ENCODE measurements around the gene PTPRN2. TPM values are rescaled to one million over a fixed set of nuclear protein-coding genes. Genes with fewer than 3 reads are reported as not detected.

PTPRN2 gene
- total and polyA plus RNA-seq, 2 of the 13 experiments (the other 11 are each of a cell fraction or from before 2014, with no cell fraction given) = 2.5 to 24.2 TPM

DNA sequence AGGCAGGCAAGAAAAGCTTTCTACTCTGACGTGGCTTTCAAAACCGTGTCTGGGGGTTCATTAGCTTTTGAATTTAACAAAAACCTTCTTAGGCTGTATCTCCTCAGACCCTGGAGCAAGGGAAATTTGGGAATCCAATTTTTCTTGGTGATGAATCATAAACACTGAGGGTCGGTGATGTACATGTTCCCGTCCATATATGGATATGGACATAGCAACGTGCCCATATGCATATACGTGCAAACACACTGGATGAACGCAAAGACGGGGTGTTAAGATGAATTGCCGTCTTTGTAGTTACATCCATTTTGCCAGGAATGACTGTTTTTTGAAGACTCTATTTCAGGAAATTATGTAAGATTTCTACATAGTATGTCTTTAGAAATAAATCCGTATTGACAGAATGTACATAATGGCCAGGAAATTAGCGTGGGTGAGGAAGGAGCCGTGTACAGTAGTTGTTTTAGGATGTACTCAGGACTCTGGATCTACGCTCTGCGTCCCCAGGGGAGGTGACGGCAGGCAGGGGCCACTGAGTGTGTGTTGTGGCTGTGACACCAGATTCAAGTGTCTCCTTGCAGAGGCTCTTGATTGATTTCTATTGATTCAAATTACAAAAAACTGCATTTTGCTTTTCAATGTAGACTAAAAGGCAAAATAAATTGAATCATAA lies 1012.6 kb downstream of the PTPRN2 start (continued):
- no peak for TF ChIP-seq HDAC2 (CRISPR knock-in tag; IDR thresholded peaks at IDR 0.05)
- TF ChIP-seq, protein P1, sequence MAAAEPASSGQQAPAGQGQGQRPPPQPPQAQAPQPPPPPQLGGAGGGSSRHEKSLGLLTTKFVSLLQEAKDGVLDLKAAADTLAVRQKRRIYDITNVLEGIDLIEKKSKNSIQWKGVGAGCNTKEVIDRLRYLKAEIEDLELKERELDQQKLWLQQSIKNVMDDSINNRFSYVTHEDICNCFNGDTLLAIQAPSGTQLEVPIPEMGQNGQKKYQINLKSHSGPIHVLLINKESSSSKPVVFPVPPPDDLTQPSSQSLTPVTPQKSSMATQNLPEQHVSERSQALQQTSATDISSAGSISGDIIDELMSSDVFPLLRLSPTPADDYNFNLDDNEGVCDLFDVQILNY (CRISPR knock-in tag; conservative IDR thresholded peaks at IDR 0.05) = no peak
- TF ChIP-seq SPEN (CRISPR knock-in tag; IDR thresholded peaks at IDR 0.05; ENCODE audit: low read depth) = no peak
- no peak for TF ChIP-seq ZKSCAN5 (CRISPR knock-in tag; IDR thresholded peaks at IDR 0.05)
- no peak for TF ChIP-seq NFATC3 (CRISPR knock-in tag; IDR thresholded peaks at IDR 0.05)

DNA sequence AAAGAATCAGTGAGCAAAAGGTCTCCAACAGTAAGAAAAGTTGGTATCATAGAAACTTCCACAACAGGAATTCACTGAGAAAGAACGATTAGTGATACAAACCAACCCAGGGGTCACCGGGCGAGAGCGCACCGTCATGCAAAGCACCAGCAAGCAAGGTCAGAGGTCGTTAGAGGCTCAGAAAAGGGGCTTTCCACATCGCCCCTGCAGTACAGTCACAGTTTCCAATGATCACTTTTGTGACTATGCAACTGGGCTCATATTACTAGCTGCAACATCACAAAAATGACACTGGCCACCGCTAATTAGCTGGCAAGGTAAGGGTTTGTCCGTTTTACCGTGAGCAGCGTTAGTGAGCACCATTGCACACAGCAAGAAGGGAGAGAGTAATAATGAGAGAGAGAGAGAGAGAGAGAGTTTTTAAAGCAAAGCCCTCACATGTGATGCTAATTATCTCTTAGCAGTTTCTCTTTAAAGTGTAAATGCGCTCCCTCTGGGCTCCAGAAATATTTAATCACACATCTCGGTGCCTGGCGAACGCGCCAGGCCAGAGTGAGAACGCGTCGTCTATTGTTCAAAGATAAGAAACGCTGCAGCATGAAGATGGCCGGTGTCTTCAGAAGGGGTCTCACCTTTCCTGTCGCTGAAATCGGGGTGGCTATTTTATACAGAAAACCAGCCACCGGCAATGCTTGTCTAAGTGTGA lies 1013.4 kb downstream of the PTPRN2 start:
- DNase-seq (ENCODE audit: low spot score) = no peak
- ATAC-seq = no peak
- no peaks in the 10 kb centered on the region for H3K79me2 ChIP-seq (ENCODE audit: insufficient read depth, low read length)
- CTCF ChIA-PET (ENCODE audit: low intra/inter-chr PET ratio, low total read pairs) = no interaction called here
- H3K9me3 ChIP-seq (ENCODE audit: low read length) = no peaks in the 10 kb centered on the region
- H3K27ac ChIP-seq (ENCODE audit: extremely low read length, insufficient read depth, low read length) = no peak overlapping the region
- WGBS (ENCODE audit: low lambda C conversion rate) = 78% methylated on average over 24 of the region's 24 CpGs
- FAIRE-seq = no peak
- no peak overlapping the region for H2AFZ ChIP-seq (ENCODE audit: low read length)
- H4K20me1 ChIP-seq (ENCODE audit: insufficient read depth, low read length) = no peaks in the 10 kb centered on the region
- TF ChIP-seq HNF4G (IDR thresholded peaks at IDR 0.05; ENCODE audit: borderline replicate concordance, low read depth, low read length) (no peak), HNF4G (CRISPR knock-in tag; IDR thresholded peaks at IDR 0.05; ENCODE audit: borderline replicate concordance, low read depth) (no peak), JUND (CRISPR knock-in tag; IDR thresholded peaks at IDR 0.05) (no peak), ZNF562 (CRISPR knock-in tag; IDR thresholded peaks at IDR 0.05; ENCODE audit: borderline replicate concordance) (no peak), ZNF7 (CRISPR knock-in tag; IDR thresholded peaks at IDR 0.05) (no peak), MED13 (CRISPR knock-in tag; IDR thresholded peaks at IDR 0.05) (no peak), HOXA5 (CRISPR knock-in tag; IDR thresholded peaks at IDR 0.05) (no peak), ZNF138 (CRISPR knock-in tag; IDR thresholded peaks at IDR 0.05; ENCODE audit: low read depth) (no peak), ZNF430 (CRISPR knock-in tag; IDR thresholded peaks at IDR 0.05) (no peak), MIXL1 (CRISPR knock-in tag; IDR thresholded peaks at IDR 0.05) (no peak), GLI4 (CRISPR knock-in tag; IDR thresholded peaks at IDR 0.05; ENCODE audit: borderline replicate concordance) (no peak)
- TF ChIP-seq, protein P2, sequence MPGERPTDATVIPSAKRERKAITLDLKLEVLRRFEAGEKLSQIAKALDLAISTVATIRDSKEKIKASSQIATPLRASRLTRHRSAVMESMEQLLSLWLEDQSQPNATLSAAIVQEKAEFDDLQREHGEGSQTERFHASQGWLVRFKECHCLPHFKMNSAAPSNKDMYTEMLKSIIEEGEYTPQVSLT (CRISPR knock-in tag; IDR thresholded peaks at IDR 0.05; ENCODE audit: borderline replicate concordance, low read depth) = no peak
- TF ChIP-seq, protein P3, sequence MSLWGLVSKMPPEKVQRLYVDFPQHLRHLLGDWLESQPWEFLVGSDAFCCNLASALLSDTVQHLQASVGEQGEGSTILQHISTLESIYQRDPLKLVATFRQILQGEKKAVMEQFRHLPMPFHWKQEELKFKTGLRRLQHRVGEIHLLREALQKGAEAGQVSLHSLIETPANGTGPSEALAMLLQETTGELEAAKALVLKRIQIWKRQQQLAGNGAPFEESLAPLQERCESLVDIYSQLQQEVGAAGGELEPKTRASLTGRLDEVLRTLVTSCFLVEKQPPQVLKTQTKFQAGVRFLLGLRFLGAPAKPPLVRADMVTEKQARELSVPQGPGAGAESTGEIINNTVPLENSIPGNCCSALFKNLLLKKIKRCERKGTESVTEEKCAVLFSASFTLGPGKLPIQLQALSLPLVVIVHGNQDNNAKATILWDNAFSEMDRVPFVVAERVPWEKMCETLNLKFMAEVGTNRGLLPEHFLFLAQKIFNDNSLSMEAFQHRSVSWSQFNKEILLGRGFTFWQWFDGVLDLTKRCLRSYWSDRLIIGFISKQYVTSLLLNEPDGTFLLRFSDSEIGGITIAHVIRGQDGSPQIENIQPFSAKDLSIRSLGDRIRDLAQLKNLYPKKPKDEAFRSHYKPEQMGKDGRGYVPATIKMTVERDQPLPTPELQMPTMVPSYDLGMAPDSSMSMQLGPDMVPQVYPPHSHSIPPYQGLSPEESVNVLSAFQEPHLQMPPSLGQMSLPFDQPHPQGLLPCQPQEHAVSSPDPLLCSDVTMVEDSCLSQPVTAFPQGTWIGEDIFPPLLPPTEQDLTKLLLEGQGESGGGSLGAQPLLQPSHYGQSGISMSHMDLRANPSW (CRISPR knock-in tag; IDR thresholded peaks at IDR 0.05; ENCODE audit: borderline replicate concordance) = no peak
- H3K9ac ChIP-seq (ENCODE audit: insufficient read depth, low read depth, low read length) = no peak overlapping the region
- peaks cover 9% of the 10 kb centered on the region for H3K4me1 ChIP-seq (ENCODE audit: insufficient read depth, low read length)
- H3K4me3 ChIP-seq (replicated peaks in 1 of 3; ENCODE audit: insufficient read depth in 1 of 3, low read depth in 2 of 3, low read length in 3 of 3) = no peak overlapping the region
- POLR2A ChIA-PET = no interaction called here
- intact Hi-C loops (cut with micrococcal nuclease; ENCODE audit: unreplicated experiment) (no loop called here), in situ Hi-C loops (cut with HindIII; ENCODE audit: extremely low pct_ligation_motif_present, low pct_unique_long_range_greater_than_20kb) (no loop called here)
- BruUV-seq (replicated peaks) = no TSS peak
- H3K27me3 ChIP-seq (ENCODE audit: control insufficient read depth in 1 of 2, insufficient read depth in 2 of 2, low read length in 2 of 2) = peaks cover 2 to 16% of the 10 kb centered on the region in 2 experiments; a peak in 2 of 5 replicates
- H3K36me3 ChIP-seq (replicated peaks in 1 of 2; ENCODE audit: control insufficient read depth in 1 of 2, insufficient read depth in 2 of 2, low read length in 2 of 2) = no peaks in the 10 kb centered on the region
- H3K4me2 ChIP-seq (ENCODE audit: low read depth, low read length) = no peak overlapping the region
